IPS-18c (cell line): ENCODE data around the gene WNT7B.
"Not testable (repeated sequence)": the region's sequence is repeated elsewhere in the genome, so short reads cannot be mapped to it uniquely, and the experiment has no call there.

Experiments
- H3K4me3 ChIP-seq: 2 replicates; pipeline ENCODE4 v1.7.0; 2013; ENCODE audit warnings: low read depth, mild to moderate bottlenecking, low read length, moderate library complexity; ENCODE audit not compliant: insufficient read depth
- H3K9me3 ChIP-seq: one replicate; pipeline ENCODE4 v1.6.1; 2013; ENCODE audit warnings: mild to moderate bottlenecking, low read length, moderate library complexity; ENCODE audit not compliant: control insufficient read depth, insufficient read depth

The WNT7B gene

DNA sequence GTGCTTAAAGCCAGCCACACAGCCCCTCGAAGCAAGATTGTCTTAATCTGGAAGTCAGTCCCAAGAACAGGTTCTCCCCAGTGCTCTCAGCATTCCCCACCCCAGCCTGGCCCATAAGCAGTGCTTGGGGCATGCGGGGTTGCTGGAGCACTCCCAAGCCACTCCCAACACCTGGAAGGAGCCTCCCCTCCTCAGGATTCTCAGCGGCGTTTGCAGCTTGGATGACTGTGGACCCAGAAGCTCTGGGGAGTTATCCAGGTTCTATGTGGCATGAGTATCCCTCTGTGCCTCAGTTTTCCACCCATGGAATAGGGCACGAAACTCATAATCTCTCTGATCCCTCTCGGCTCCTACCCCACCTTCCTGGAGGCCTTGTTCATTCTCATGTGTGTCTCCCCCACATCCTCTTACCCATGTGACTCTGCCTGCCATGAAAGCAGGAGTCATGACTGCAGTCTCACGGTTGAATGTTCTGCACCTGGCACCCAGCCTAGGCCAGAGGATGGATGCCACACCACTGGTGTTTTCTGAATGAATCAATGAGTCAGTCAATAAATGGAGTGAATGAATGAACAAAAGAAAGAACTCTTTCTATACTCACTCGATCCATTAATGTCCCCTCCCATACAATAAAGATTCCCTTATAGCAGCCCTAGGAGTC, 33.4 kb upstream of the WNT7B start:
- H3K4me3 ChIP-seq = no peak overlapping the region
- H3K9me3 ChIP-seq = no peaks in the 10 kb centered on the region

DNA sequence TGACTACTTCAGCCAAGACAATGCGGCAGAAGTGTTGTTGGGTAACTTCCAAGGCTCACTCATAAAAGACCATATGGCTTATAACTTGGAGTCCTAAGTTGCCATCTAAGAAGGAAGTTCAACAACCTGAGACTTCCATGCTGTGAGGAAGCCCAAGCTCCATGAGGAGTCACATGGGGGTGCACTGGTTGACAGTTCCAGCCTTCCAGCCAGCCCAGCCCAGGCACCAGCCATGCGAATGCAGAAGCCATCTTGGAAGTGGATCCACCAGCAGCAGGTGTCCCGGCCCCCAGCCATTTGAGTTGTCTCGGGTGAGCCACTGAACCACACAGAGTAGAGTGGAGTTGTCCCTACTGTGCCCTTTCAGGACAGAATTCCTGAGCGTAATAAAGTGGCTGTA, 32.8 kb upstream of the WNT7B start:
- no peaks in the 10 kb centered on the region for H3K9me3 ChIP-seq

DNA sequence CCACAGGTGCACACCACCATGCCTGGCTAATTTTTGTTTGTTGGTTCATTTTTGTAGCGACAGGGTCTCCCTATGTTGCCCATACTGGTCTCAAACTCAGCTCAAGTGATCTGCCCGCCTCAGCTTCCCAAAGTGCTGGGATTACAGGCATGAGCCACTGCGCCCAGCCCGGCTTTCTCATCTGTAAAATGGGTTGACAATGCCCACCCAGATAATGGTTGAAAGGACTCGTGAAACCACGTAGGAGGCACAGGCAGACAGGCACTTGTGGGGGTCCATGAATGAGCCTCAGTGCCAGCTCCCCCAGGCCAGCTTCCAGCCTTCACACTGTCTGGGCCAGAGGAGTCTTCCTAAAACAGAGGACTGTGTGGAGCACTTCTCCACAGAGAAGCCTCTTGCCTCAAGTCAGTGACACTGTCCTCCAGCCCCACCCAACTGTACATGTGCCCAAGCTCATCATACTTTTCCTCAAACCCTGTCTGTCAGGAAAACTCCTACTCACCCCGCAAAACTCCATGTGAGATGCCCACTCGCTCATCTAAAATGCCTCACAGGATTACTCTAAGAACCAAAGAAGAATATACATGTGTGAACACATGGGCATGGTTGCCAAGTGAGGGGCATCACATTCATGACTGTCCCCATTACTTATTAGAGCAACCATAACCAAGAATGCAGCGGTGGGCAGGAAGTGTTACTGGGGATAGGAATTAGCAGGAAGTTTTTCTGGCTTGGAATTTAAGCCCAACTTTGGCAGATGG, 32.1 kb upstream of the WNT7B start:
- Histone ChIP-seq H3K4me3 (no peak overlapping the region), H3K9me3 (no peaks in the 10 kb centered on the region)

More for the DNA sequence above, 32.8 kb upstream of the WNT7B start:
- H3K4me3 ChIP-seq = no peak overlapping the region

DNA sequence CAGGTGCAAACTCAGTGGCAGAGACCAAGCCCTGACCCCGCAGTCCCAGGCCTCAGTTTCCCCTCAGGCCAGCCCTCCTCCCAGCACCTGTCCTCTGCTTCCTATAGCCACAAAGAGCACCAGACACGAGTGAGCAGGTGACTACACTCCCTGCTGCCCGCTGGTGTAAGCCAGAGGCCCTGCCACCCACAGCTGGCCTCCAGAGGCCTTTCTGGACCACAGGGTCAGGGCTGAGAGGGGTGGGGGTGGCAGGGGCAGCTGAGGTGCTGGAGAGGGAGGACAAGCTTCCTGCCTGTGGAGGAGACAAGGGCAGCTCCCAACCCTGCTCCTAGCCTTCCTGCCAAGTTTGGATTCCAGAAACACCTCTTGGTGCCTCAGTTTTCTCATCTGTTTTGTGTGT, 31.3 kb upstream of the WNT7B start:
- H3K9me3 ChIP-seq = no peaks in the 10 kb centered on the region
- H3K4me3 ChIP-seq = no peak overlapping the region

DNA sequence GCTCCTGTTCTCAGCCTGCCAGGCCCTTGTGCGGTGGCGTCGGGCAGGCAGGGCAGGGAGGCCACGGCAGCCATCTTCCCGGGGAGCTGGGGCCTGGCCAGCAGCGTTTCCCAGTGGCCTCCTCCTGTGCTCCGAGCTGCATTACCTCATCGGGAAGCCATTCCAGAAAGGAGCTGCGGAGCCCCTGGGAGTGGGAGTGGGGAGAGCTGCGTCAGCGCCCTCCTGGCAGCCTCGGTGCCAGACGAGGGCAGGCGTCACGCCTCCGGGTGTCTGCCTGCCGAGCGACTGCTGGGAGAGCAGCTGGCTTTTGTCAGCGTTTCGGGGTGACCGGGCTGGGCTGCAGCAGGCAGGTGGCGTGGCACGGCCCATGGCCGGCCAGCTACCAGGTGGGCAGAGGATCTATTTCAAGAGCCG, 30.9 kb upstream of the WNT7B start:
- no peak overlapping the region for H3K4me3 ChIP-seq
- H3K9me3 ChIP-seq = no peaks in the 10 kb centered on the region

DNA sequence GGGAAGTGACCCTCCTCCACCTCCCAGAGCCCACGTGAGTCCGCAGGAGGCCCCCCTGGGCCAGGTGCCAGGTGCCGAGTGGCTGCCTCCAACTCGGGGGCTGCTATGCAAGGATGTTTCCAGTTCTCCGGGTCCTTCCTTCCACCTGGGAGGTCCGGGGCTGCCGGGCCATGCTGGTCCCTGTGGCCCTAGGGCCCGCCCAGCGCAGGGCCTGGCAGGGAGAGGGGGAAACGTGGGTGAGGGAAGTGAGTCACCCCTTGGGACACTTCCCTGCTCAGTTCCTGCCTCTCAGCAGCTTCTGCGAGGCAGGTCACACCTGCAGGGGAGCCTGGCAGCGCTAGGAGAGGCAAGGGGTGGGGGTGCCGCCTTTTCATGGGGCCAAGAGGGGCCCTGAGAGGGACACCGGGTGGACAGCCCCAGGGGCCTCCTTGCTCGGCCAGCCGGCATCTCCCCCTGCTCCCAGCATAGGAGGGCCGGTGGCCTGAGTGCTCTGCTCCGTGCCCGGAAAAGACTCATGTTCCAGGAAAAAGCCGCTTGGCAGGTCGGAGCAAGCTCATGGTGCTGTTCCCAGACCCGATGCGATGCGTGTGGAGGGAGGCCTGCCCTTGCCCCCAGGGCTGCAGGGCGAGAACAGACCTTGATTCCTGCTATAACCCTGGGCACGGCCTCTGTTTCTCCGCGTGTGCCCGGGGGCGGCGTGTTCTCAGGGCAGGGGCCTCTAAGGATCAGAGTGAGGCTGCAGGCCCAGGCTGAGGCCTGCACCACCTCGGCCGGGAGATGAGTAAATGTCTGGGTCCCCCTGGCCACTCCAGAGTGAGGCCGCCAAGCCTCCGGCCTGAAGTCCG, 30.3 kb upstream of the WNT7B start:
- H3K9me3 ChIP-seq = no peaks in the 10 kb centered on the region
- H3K4me3 ChIP-seq = no peak overlapping the region; the same call in 1 of the 2 replicates

DNA sequence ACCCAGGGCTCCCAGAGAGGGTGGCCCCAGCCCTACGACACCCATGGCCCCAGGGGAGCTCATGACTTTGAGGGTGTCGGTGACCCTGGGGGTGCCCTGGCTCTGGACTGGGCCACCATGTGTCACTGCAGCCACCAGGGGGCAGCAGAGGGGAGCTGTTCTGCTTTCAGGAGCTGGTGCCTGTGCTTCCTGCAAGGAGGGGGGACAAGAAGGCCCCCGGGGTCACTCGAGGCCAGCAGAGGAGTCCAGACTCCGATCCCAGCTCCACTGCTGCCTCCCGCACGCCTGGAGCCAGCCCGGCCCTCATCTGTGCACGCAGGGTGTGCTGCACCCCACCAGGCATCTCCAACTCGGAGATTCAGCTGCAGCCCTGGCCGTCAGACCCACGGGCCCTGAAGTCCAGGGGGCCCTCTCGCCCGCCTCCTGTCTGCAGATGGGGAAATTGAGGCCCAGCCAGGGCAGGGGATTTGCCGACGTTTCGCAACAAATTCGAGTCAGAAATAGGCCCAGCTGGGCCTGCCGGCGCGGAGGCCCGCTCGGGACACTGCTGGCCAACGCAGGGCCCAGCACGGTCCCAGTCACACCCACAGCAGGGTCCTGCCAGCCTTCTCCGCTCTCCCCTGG, 29.5 kb upstream of the WNT7B start:
- Histone ChIP-seq H3K9me3 (no peaks in the 10 kb centered on the region), H3K4me3 (no peak overlapping the region)

DNA sequence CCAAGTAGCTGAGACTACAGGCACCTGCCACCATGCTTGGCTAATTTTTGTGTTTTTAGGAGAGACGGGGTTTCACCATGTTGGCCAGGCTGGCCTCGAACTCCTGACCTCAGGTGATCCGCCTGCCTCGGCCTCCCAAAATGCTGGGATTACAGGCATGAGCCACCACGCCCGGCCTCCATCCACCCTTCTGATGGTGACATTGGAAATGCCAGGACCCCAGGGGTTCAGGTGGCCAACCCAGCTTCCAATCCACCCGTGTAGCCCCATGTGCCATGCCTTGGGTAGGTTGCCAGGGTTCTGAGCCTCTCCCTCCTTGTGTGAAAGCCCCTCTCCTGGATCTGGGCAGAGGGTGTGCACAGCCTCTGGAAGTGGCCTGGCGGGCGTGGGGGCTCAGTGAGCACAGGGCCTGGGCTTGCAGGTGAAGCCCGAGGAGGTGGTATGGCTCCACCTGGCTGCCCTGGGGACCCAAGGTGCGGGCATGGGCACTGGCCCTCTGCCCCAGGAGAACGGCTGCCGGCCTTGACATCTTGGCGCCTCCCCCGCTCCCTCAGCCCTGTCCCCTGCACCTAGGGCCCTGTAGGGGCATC, 28.2 kb upstream of the WNT7B start:
- not testable (repeated sequence) for H3K9me3 ChIP-seq, H3K4me3 ChIP-seq

DNA sequence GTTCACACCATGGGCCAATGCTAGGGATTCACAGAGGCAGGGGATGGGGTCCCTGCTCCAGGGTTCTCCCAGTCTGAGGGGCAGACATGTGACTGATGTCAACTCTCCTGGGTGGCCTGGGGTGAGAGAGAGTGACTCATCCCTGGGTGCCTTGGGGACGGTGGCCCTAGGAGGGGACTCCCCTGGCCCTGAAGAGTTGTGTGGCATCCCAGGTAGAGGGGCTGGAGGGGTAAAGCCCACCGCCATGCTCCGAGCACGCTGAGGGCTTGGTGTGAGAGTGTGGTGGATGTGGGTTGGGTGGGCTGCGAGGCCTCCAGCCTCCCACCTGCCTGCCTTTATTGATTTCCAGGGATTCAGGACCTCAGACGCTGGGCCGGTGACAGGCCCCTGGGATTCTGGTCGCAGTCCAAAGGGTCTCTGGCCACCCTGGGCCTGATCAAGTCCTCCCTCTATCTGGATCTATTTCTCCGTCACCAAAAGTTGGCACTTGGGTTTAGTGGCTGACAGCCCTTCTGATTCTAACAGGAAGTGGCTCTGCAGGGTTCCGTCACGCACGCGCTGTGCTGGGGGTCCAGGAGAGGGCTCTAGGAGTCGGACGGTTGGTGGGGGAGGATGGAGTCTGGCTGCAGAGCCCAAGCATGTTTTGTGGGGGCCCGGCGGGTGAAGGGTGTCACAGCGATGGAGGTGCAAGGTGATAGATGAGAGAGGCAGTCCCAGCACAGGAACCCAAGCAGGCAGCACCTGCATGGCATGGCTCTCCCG, 27.3 kb upstream of the WNT7B start:
- Histone ChIP-seq H3K9me3 (no peaks in the 10 kb centered on the region), H3K4me3 (no peak overlapping the region)

DNA sequence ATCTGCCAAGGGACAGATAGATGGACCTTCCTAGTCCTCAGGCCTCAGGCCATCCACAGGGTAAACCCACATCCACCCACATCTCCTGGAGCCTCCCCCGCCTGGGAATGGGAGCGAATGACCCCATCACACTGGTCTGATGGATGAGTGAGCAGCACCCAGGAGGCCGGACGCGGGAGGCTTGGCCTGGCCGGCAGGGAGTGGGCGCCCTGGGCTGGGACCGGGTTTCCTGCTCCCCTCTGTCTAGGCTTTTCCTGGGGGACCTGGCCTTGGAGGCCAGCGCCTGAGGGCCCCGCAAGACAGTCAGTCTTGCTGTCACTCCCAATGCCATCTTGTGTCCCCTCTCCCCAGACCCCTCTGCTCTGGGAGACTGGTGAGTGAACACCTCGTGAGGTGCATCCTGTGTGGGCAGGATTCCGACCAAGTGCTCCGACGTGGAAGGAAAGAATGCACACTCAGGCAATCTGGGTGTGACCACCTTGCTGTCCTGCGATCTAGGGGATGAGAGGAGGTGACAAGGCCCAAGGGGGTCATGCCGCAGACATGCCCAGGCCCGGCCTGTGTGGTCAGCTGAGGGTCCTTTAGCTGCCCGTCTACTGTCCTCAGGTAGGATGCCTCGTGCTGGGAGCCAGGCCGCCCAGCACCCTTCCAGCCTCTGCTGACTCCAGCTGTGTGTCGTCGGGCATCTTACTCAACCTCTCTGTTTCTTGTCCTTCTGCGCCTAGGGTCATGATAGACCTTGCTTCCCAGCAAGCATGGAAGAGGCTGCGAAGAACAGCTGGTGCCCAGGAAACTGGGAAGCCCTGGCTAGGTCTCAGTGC, 26.5 kb upstream of the WNT7B start:
- Histone ChIP-seq H3K4me3 (no peak overlapping the region), H3K9me3 (no peaks in the 10 kb centered on the region)

DNA sequence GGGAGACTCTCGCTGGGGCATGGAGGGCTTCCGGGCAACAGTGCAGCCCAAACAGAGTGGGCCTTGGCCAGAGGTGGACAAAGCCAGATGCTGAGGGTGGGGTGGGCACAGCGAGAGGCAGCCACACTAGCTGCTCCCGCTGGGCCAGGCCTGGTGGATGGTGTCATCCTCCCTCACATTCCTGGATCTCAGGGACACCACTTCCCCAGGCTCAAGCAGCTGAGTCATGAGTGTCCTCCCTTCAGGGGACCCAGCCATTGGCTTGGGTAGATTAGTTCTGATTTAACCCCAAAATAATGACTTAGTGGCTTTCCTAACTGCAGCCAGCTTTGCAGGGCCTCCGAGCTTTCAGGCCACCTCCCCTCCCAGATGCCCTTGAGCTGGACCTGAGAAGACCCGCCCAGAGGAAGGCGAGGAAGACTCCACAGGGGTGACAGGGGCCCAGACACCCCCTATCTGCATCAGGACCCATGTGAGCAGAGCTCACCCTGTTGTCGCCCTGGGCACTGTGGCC, 25.9 kb upstream of the WNT7B start:
- H3K9me3 ChIP-seq = no peaks in the 10 kb centered on the region
- no peak overlapping the region for H3K4me3 ChIP-seq

DNA sequence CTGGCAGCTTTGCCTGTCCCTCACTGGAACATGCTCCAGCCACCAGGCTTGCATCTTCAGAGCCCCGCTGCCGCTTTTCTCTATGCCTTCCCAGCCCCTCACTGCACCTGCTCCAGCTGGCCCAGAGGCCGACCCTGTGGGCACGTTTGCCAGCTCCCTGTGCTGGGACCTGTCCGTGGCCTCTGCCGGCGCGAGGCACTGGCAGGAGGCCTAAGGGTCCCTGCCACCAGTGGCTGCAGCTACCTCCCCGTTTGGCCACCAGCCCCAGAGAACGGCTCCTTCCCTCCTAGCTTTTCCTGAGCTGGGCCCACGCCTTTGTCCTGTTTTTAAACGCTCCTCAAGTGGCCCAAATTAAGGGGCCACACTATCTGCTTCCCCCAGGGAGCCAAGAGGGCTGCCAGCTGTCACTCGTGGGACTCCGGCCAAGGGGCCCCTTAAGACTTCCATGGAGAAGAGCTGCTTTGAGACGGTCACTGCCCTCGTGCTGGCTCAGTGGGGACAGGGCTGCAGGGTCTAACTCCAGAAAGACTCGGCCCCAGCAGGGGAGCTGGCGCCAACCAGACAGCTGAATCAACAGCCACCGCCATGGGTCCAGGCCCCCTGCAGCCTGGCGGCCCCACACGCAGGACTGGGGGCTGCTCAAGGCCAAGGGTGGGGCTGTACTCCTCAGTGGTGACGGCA, 24.6 kb upstream of the WNT7B start:
- Histone ChIP-seq H3K4me3 (no peak overlapping the region), H3K9me3 (no peaks in the 10 kb centered on the region)

DNA sequence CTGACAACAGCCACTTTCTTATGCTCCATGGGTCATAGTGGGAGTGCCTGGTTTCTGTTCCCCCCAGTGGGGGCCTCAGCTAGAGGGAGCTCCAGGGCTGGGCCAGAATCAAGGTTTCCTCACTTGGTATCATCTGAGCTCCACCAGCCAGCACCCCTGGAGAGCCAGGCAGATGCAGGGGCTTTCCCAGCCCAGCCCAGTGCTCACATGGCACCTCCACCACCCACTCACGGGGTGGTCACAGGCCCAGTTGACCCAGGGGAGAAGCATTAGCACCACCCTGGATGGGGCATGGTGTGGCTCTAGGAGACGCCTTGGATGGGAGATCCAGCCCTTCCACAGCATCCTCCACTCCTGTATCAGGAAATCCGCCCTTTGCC, 24.1 kb upstream of the WNT7B start:
- H3K9me3 ChIP-seq = no peaks in the 10 kb centered on the region
- no peak overlapping the region for H3K4me3 ChIP-seq

DNA sequence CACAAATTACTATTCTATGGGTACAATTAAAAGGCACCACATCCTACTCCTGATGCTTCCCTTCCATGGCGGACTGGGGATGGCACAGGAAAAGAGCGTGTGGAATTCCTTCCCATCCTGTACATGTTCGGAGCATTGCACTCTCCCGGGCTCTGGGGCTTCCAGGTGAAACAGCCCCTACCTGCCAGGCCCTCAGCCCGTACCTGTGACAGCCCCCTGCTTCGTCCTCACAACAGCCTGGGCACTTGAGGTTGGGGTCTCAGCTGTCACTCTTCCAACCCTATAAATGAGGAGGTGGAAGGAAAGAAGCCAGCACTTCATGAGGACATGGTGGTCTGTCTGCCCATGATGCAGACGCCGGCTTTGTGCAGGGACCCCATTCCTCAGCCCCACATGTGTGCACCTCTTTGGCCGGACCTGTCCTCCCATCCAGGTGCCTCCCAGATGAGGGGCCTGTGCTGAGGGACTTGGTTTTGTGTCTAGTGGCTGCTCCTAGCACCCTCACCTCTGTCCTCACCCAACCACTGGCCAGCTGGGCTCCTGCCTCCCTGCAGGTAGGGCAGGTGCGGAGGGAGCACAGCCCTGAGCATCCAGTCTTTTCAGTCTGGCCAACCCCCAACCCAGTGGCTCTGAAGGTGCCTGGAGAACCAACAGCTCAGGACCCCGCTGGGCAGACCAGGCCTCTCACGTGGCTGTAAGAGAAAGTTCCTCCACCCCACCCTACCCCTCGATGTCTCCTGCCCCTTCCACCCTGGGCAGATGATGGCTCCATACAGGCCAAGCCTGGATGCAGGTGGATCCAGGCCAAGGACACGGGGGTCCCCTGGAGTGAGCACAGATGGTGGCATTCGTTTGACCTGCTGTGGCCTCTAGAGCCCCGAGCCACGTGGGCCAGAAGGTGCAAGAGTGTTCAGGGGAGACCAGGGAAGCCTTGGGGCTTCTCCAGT, 23.4 kb upstream of the WNT7B start:
- Histone ChIP-seq H3K4me3 (no peak overlapping the region), H3K9me3 (no peaks in the 10 kb centered on the region)
